ENCODE data around the gene MPC1L. TPM values are rescaled to one million over a fixed set of nuclear protein-coding genes. Genes with fewer than 3 reads are reported as not detected.

Gene MPC1L
- total RNA-seq, 1 experiment from 2014 or later: not detected

- ATAC-seq (no peak), DNase-seq (ENCODE audit: low read depth, low spot score) (no peak)
- intact Hi-C loops (cut with micrococcal nuclease; ENCODE audit: unreplicated experiment): no loop called here
- ChIA-PET CTCF (no interaction called here), POLR2A (no interaction called here)
- Histone ChIP-seq H3K9me3 (ENCODE audit: control insufficient read depth, insufficient read depth, low read depth, low read length) (no peaks in the 10 kb centered on the region), H3K4me3 (ENCODE audit: low read depth in 2 of 2, low read length in 2 of 2) (no peak overlapping the region), H3K27me3 (ENCODE audit: control insufficient read depth, insufficient read depth, low read length) (no peaks in the 10 kb centered on the region), H3K27ac (ENCODE audit: low read length) (no peak overlapping the region), H3K4me1 (ENCODE audit: control insufficient read depth, insufficient read depth, low read length) (no peaks in the 10 kb centered on the region), H3K36me3 (ENCODE audit: control insufficient read depth, insufficient read depth, low read length) (no peaks in the 10 kb centered on the region; the same call in 1 of the 2 replicates)
- TF ChIP-seq TCF7L2 (IDR thresholded peaks at IDR 0.05; ENCODE audit: low read depth, low read length) (no peak), POLR2AphosphoS5 (IDR thresholded peaks at IDR 0.05; ENCODE audit: low read depth, low read length) (no peak), CTCF (IDR thresholded peaks at IDR 0.05) (no peak), SIN3A (IDR thresholded peaks at IDR 0.05; ENCODE audit: borderline replicate concordance, insufficient read depth, low read depth, low read length) (no peak), REST (IDR thresholded peaks at IDR 0.05; ENCODE audit: insufficient read depth in 1 of 2, low read depth in 2 of 2, low read length in 1 of 2) (no peak)
- BruUV-seq (replicated peaks): no TSS peak
- in situ Hi-C loops (cut with HindIII; ENCODE audit: low pct_unique_long_range_greater_than_20kb, low sequenced_read_pairs): no loop called here
Measured at GRCh38 chrX:40663078-40663740, 40.0 kb downstream of the MPC1L start.

- no peaks in the 10 kb centered on the region; the same call in 1 of the 2 replicates for H3K36me3 ChIP-seq (ENCODE audit: control insufficient read depth, insufficient read depth, low read length)
- ChIA-PET CTCF (no interaction called here), POLR2A (no interaction called here)
- H3K27ac ChIP-seq (ENCODE audit: low read length): no peak overlapping the region
- in situ Hi-C loops (cut with HindIII; ENCODE audit: low pct_unique_long_range_greater_than_20kb, low sequenced_read_pairs) (no loop called here), intact Hi-C loops (cut with micrococcal nuclease; ENCODE audit: unreplicated experiment) (no loop called here)
- no peak overlapping the region for H3K4me3 ChIP-seq (ENCODE audit: low read depth in 2 of 2, low read length in 2 of 2)
- no peaks in the 10 kb centered on the region for H3K4me1 ChIP-seq (ENCODE audit: control insufficient read depth, insufficient read depth, low read length)
- no peaks in the 10 kb centered on the region for H3K9me3 ChIP-seq (ENCODE audit: control insufficient read depth, insufficient read depth, low read depth, low read length)
- no peaks in the 10 kb centered on the region for H3K27me3 ChIP-seq (ENCODE audit: control insufficient read depth, insufficient read depth, low read length)
- DNase-seq (ENCODE audit: low read depth, low spot score) (no peak), ATAC-seq (no peak)
- BruUV-seq (replicated peaks): no TSS peak
- TF ChIP-seq CTCF (IDR thresholded peaks at IDR 0.05) (peak; percentile 25; the same call in 1 of the 2 replicates), SIN3A (IDR thresholded peaks at IDR 0.05; ENCODE audit: borderline replicate concordance, insufficient read depth, low read depth, low read length) (no peak)
Measured at GRCh38 chrX:40663880-40664630, 40.8 kb downstream of the MPC1L start.
